ENCODE data around the gene AKT3. TPM values are rescaled to one million over a fixed set of nuclear protein-coding genes. Genes with fewer than 3 reads are reported as not detected.

AKT3 gene
- total and polyA plus RNA-seq, 2 of the 8 experiments (the other 6 are each of a cell fraction or from before 2014, with no cell fraction given), result 6.0 to 36.4 TPM

DNA sequence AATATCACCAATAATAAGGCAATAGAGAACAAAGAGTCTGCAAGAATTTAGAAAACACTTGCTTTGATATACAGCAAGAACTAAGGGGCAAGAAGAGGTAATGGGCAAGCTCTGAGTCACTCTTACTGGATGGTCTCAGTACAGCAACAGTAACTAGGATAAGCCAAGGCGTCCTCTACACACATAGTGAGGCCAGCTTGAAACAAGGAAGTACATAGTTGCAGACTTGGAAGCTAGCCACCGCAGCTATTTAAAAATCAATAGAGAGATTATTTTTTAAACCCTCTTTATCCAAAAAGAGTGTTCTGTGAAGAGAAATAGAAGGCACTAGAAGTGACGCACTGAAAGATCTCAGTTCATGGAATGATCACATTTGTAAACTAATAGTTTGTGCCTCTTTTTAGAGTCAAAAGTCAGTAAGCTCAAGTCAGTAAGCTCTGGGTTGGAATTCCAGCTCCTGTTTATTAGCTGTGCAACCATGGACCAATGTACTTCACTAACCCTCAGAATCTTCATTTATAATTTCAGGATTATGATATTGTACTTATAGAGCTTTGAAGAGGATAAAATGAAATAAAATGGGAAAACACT lies 118.6 kb downstream of the AKT3 start:
- no peaks in the 10 kb centered on the region for H3K27me3 ChIP-seq (replicated peaks in 1 of 4; ENCODE audit: control insufficient read depth in 3 of 4, extremely low read depth in 1 of 4, insufficient read depth in 3 of 4, low read length in 3 of 4)
- no peak overlapping the region for H3K14ac ChIP-seq (ENCODE audit: insufficient read length)
- no peak overlapping the region for H2BK20ac ChIP-seq (ENCODE audit: low read length)
- no peak overlapping the region for H4K8ac ChIP-seq (ENCODE audit: extremely low read depth, insufficient read depth, low read length)
- H3K4ac ChIP-seq (replicated peaks; ENCODE audit: insufficient read length, low read depth, low read length), result no peak overlapping the region
- WGBS, 2 experiments (ENCODE audit: extremely low coverage in 1 of 2, insufficient coverage in 1 of 2, insufficient read length in 1 of 2, insufficient replicate concordance in 2 of 2, low coverage in 1 of 2, low lambda C conversion rate in 2 of 2, missing lambda C conversion rate in 1 of 2), result 90% methylated on average over 3 of the region's 3 CpGs; no CpG with 5 or more reads in 1 of the 2 experiments
- H2BK15ac ChIP-seq (ENCODE audit: low read length), result no peak overlapping the region
- no peak overlapping the region for H3K23ac ChIP-seq (ENCODE audit: insufficient read length)
- H4K91ac ChIP-seq (replicated peaks; ENCODE audit: insufficient read length, low read length), result no peak overlapping the region
- FAIRE-seq, result no peak
- no peak overlapping the region for H2BK120ac ChIP-seq (replicated peaks; ENCODE audit: low read depth, low read length)
- H3K4me1 ChIP-seq (replicated peaks in 1 of 4; ENCODE audit: control insufficient read depth in 3 of 4, insufficient read depth in 4 of 4, low read length in 3 of 4), result peaks cover 0 to 11% (median 10%) of the 10 kb centered on the region in 4 experiments; a peak in 5 of 7 replicates
- H4K20me1 ChIP-seq (replicated peaks in 1 of 2; ENCODE audit: control insufficient read depth in 1 of 2, insufficient read depth in 2 of 2, low read length in 2 of 2), result no peaks in the 10 kb centered on the region
- H3K9me3 ChIP-seq (ENCODE audit: insufficient read depth in 2 of 2, low read depth in 1 of 2, low read length in 1 of 2), result no peaks in the 10 kb centered on the region; a peak in 1 of 4 replicates
- no peak overlapping the region for H2BK12ac ChIP-seq (ENCODE audit: low read depth, low read length)
- no peak overlapping the region for H3K56ac ChIP-seq (replicated peaks; ENCODE audit: insufficient read length, low read depth, low read length)
- H3K4me3 ChIP-seq (ENCODE audit: extremely low read depth in 1 of 4, insufficient read depth in 2 of 4, low read depth in 3 of 4, low read length in 4 of 4), result no peak overlapping the region
- H3K36me3 ChIP-seq (ENCODE audit: control insufficient read depth in 2 of 4, insufficient read depth in 4 of 4, low read length in 3 of 4), result no peaks in the 10 kb centered on the region
- CTCF ChIA-PET (ENCODE audit: partially characterized antibody), result interaction anchor here (0.9 to 2.6 kb wide), 7 partner anchors 8 to 20 kb away, joined by 3 to 14 read pairs (median 4); no protein-coding TSS in a partner anchor
- POLR2A ChIA-PET (ENCODE audit: partially characterized antibody), result no interaction called here
- no peak overlapping the region for H4K5ac ChIP-seq (ENCODE audit: insufficient read length, low read depth, low read length)
- H3K9ac ChIP-seq (replicated peaks in 1 of 4; ENCODE audit: extremely low read depth in 1 of 4, low read depth in 3 of 4, low read length in 3 of 4), result no peak overlapping the region
- H2BK5ac ChIP-seq (ENCODE audit: low read depth, low read length), result no peak overlapping the region
- H3K18ac ChIP-seq (ENCODE audit: extremely low read depth, low read length), result no peak overlapping the region
- no peaks in the 10 kb centered on the region for H3K79me1 ChIP-seq (ENCODE audit: low read depth, low read length)
- H3K27ac ChIP-seq (ENCODE audit: low read depth, low read length), result no peak overlapping the region
- H3K23me2 ChIP-seq (ENCODE audit: low read depth, low read length), result no peaks in the 10 kb centered on the region
- H2AFZ ChIP-seq (ENCODE audit: low read length), result no peak overlapping the region
- H2AK5ac ChIP-seq (ENCODE audit: low read depth, low read length), result no peak overlapping the region
- no peak overlapping the region for H3K4me2 ChIP-seq (ENCODE audit: insufficient read depth in 1 of 2, low read depth in 2 of 2, low read length in 2 of 2)
- H3K79me2 ChIP-seq (ENCODE audit: control insufficient read depth in 1 of 2, insufficient read depth in 2 of 2, low read length in 2 of 2), result peaks cover 0 to 2% of the 10 kb centered on the region in 2 experiments; a peak in 1 of 4 replicates
- DNase-seq (ENCODE audit: low read depth in 1 of 2, low spot score in 2 of 2), result no peak
- TF ChIP-seq, protein P1, sequence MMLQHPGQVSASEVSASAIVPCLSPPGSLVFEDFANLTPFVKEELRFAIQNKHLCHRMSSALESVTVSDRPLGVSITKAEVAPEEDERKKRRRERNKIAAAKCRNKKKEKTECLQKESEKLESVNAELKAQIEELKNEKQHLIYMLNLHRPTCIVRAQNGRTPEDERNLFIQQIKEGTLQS (IDR thresholded peaks at IDR 0.05; ENCODE audit: insufficient read depth, low read depth, low read length), result no peak
- TF ChIP-seq POLR2AphosphoS5 (IDR thresholded peaks at IDR 0.05; ENCODE audit: low read depth, low read length), result no peak
- no peak for TF ChIP-seq EP300 (IDR thresholded peaks at IDR 0.05; ENCODE audit: borderline replicate concordance in 1 of 2, low read depth in 2 of 2, low read length in 2 of 2)
- no peak for TF ChIP-seq HDAC6 (IDR thresholded peaks at IDR 0.05; ENCODE audit: low read depth, low read length)
- no peak for TF ChIP-seq TAF7 (optimal IDR thresholded peaks at IDR 0.05; ENCODE audit: borderline replicate concordance, low read depth, low read length)
- TF ChIP-seq RBBP5 (IDR thresholded peaks at IDR 0.05; ENCODE audit: borderline replicate concordance, low read depth, low read length), result no peak
- TF ChIP-seq CBX8 (IDR thresholded peaks at IDR 0.05; ENCODE audit: borderline replicate concordance, low read depth, low read length), result no peak
- no peak for TF ChIP-seq SP1 (IDR thresholded peaks at IDR 0.05; ENCODE audit: low read depth, low read length)
- no peak for TF ChIP-seq SIN3A (conservative IDR thresholded peaks at IDR 0.05 in 1 of 2, IDR thresholded peaks at IDR 0.05 in 1 of 2; ENCODE audit: low read depth in 1 of 2, low read length in 2 of 2)
- no peak for TF ChIP-seq CTBP2 (IDR thresholded peaks at IDR 0.05; ENCODE audit: borderline replicate concordance, insufficient read depth, insufficient read length, low read length)

All from H1 (cell line).